A549 (cell line): ENCODE data around the gene CYGB. TPM values are rescaled to one million over a fixed set of nuclear protein-coding genes. Genes with fewer than 3 reads are reported as not detected.

Source experiments
- ATAC-seq, 2 experiments: fragments of 200-7000 bp in 1 of 2; fragments of >200 bp in 1 of 2; cut with Nextera tagmentation in 1 of 2; cut with Tn5 transposase in 1 of 2; 3 replicates each; pipeline versions ENCODE4 v1.8.0 to v1.9.1; 2018 to 2020; ENCODE audit warnings: mild to moderate bottlenecking in 1 of 2, moderate library complexity in 1 of 2
- CTCF ChIA-PET: fragments of 300-600 bp; sonication (Branson Sonifier 250); formaldehyde crosslinking; extraction: SDS; loops from one replicate; lab custom pipeline; 2021; ENCODE audit warnings: antibody characterized with exemption, inconsistent platforms; lab: Yijun Ruan, JAX
- POLR2A ChIA-PET: fragments of 350-600 bp; formaldehyde crosslinking; extraction: SDS; loops from one replicate; lab custom pipeline; 2021; ENCODE audit warnings: antibody characterized with exemption, inconsistent platforms; lab: Yijun Ruan, JAX
- DNase-seq, 2 experiments: peaks; one replicate each; pipeline versions ENCODE4 v3.0.0 to v3.0.0-alpha.2; 2011 to 2016; ENCODE audit warnings: low read depth in 1 of 2, low spot score in 1 of 2
- FAIRE-seq: peaks from 2 replicates; lab custom pipeline; 2011; peaks lifted over from hg19 to GRCh38; lab: Jason Lieb, UNC
- H3K27ac ChIP-seq, 2 experiments: fragments of >200 bp; sonication (Bioruptor Twin); formaldehyde crosslinking; 3 replicates each; pipeline ENCODE4 v1.5.1; 2016 to 2017
- H3K4me1 ChIP-seq: fragments of >200 bp; sonication (Bioruptor Twin); formaldehyde crosslinking; 3 replicates; pipeline ENCODE4 v1.6.1; 2016
- H3K4me2 ChIP-seq: fragments of >200 bp; sonication (Bioruptor Twin); formaldehyde crosslinking; 3 replicates; pipeline ENCODE4 v1.6.1; 2016
- H3K4me3 ChIP-seq: fragments of >200 bp; sonication (Bioruptor Twin); formaldehyde crosslinking; 3 replicates; pipeline ENCODE4 v1.5.1; 2016
- H3K9me3 ChIP-seq: fragments of >200 bp; sonication (Bioruptor Twin); formaldehyde crosslinking; 3 replicates; pipeline ENCODE4 v1.6.1; 2016
- CEBPB ChIP-seq, 2 experiments: fragments of >200 bp in 1 of 2; sonication (Bioruptor Twin) in 1 of 2; formaldehyde crosslinking in 1 of 2; IDR thresholded peaks; 2 replicates each; pipeline ENCODE4 v1.6.1; 2012 to 2016
- E2F6 ChIP-seq: IDR thresholded peaks from 2 replicates; pipeline ENCODE4 v1.6.1; 2012; ENCODE audit warnings: low read depth, borderline replicate concordance
- EP300 ChIP-seq, 2 experiments: fragments of >200 bp; sonication (Bioruptor Twin); formaldehyde crosslinking; IDR thresholded peaks; 2 replicates in 1 of 2; 3 replicates in 1 of 2; pipeline ENCODE4 v1.6.1; 2016 to 2017
- ESRRA ChIP-seq: fragments of 150-350 bp; IDR thresholded peaks from 2 replicates; pipeline ENCODE4 v1.6.1; 2014; ENCODE audit warnings: mild to moderate bottlenecking, low read length, borderline replicate concordance
- FOSB ChIP-seq: fragments of 250-450 bp; sonication (Bioruptor Pico); IDR thresholded peaks from 2 replicates; pipeline ENCODE4 v1.5.0; 2020; ENCODE audit warnings: mild to moderate bottlenecking, moderate library complexity
- FOXS1 ChIP-seq: fragments of 250-450 bp; sonication (Bioruptor Pico); IDR thresholded peaks from 2 replicates; pipeline ENCODE4 v1.5.0; 2020; ENCODE audit warnings: mild to moderate bottlenecking, moderate library complexity
- HDAC2 ChIP-seq: fragments of 200-600 bp; sonication (generic); IDR thresholded peaks from 2 replicates; pipeline ENCODE4 v1.6.1; 2016
- HOXA7 ChIP-seq: fragments of 250-450 bp; sonication (Bioruptor Pico); IDR thresholded peaks from 2 replicates; pipeline ENCODE4 v1.5.0; 2020; ENCODE audit warnings: mild to moderate bottlenecking, moderate library complexity
- HOXB5 ChIP-seq: fragments of 250-450 bp; sonication (Bioruptor Pico); IDR thresholded peaks from 2 replicates; pipeline ENCODE4 v1.5.0; 2020; ENCODE audit warnings: mild to moderate bottlenecking, moderate library complexity
- KDM5A ChIP-seq: fragments of 200-600 bp; sonication (generic); IDR thresholded peaks from 2 replicates; pipeline ENCODE4 v1.6.1; 2016; ENCODE audit warnings: antibody characterized with exemption, mild to moderate bottlenecking
- MAFK ChIP-seq: fragments of 450-650 bp; IDR thresholded peaks from 2 replicates; pipeline ENCODE4 v1.6.1; 2014; ENCODE audit not compliant: partially characterized antibody
- RAD21 ChIP-seq, 2 experiments: fragments of >200 bp in 1 of 2; sonication (Bioruptor Twin) in 1 of 2; formaldehyde crosslinking in 1 of 2; IDR thresholded peaks in 1 of 2; conservative IDR thresholded peaks in 1 of 2; 2 replicates in 1 of 2; 3 replicates in 1 of 2; pipeline ENCODE4 v1.6.1; 2012 to 2018; ENCODE audit warnings: inconsistent platforms in 1 of 2
- SMC3 ChIP-seq: fragments of >200 bp; sonication (Bioruptor Twin); formaldehyde crosslinking; IDR thresholded peaks from 3 replicates; pipeline ENCODE4 v1.6.1; 2018; ENCODE audit warnings: inconsistent platforms
- SREBF2 ChIP-seq: fragments of 450-650 bp; IDR thresholded peaks from 2 replicates; pipeline ENCODE4 v1.6.1; 2014; ENCODE audit warnings: mild to moderate bottlenecking, moderate library complexity
- TFCP2L1 ChIP-seq: fragments of 250-450 bp; sonication (Bioruptor Pico); IDR thresholded peaks from 2 replicates; pipeline ENCODE4 v1.5.0; 2021; ENCODE audit warnings: mild to moderate bottlenecking
- ZFP36 ChIP-seq: fragments of 450-650 bp; IDR thresholded peaks from 2 replicates; pipeline ENCODE4 v1.6.1; 2014; ENCODE audit warnings: borderline replicate concordance; ENCODE audit not compliant: partially characterized antibody
- ZNF302 ChIP-seq: fragments of 250-450 bp; sonication (Bioruptor Pico); IDR thresholded peaks from 2 replicates; pipeline ENCODE4 v1.9.0; 2021; ENCODE audit warnings: inconsistent platforms, mild to moderate bottlenecking, moderate library complexity
- ZSCAN20 ChIP-seq: fragments of 250-450 bp; sonication (Bioruptor Pico); IDR thresholded peaks from 2 replicates; pipeline ENCODE4 v1.8.0; 2022; ENCODE audit warnings: mild to moderate bottlenecking, moderate library complexity
- WGBS: methylation state at CpG from one replicate; pipeline ENCODE4 v1.1.6; 2017; ENCODE audit errors: missing lambda C conversion rate; 5-methylcytosine and 5-hydroxymethylcytosine counted together
- polyA plus RNA-seq, 4 experiments: library from polyadenylated mRNA; depleted of rRNA in 3 of 4; stranded (reverse); fragments of >200 nt; fragmentation: RNase III in 1 of 4; extraction: RNeasy Plus Mini Kit Qiagen cat#74134 plus additional on column Dnase treatment in 1 of 4; gene quantifications; 2 replicates in 3 of 4; 3 replicates in 1 of 4; pipeline ENCODE4 v1.2.3, GENCODE V29; 2011 to 2017
- TF ChIP-seq, protein P1 (sequence below): fragments of 150-350 bp; IDR thresholded peaks from 2 replicates; pipeline ENCODE4 v1.6.1; 2014; ENCODE audit warnings: low read depth, mild to moderate bottlenecking, low read length
- TF ChIP-seq, protein P2 (sequence below): fragments of 250-450 bp; sonication (Bioruptor Pico); IDR thresholded peaks from 2 replicates; pipeline ENCODE4 v1.5.0; 2021; ENCODE audit warnings: mild to moderate bottlenecking, moderate library complexity, borderline replicate concordance
- TF ChIP-seq, protein P3 (sequence below): fragments of 250-450 bp; sonication (Bioruptor Pico); IDR thresholded peaks from 2 replicates; pipeline ENCODE4 v1.5.0; 2020; ENCODE audit warnings: low read depth, mild to moderate bottlenecking, moderate library complexity
- TF ChIP-seq, protein P4 (sequence below): fragments of >200 bp; sonication (Bioruptor Twin); formaldehyde crosslinking; IDR thresholded peaks from 2 replicates; pipeline ENCODE4 v1.6.1; 2016

Gene CYGB
- polyA plus RNA-seq, 2 of the 4 experiments (the other 2 are of a cell fraction): 1.1 TPM

DNA sequence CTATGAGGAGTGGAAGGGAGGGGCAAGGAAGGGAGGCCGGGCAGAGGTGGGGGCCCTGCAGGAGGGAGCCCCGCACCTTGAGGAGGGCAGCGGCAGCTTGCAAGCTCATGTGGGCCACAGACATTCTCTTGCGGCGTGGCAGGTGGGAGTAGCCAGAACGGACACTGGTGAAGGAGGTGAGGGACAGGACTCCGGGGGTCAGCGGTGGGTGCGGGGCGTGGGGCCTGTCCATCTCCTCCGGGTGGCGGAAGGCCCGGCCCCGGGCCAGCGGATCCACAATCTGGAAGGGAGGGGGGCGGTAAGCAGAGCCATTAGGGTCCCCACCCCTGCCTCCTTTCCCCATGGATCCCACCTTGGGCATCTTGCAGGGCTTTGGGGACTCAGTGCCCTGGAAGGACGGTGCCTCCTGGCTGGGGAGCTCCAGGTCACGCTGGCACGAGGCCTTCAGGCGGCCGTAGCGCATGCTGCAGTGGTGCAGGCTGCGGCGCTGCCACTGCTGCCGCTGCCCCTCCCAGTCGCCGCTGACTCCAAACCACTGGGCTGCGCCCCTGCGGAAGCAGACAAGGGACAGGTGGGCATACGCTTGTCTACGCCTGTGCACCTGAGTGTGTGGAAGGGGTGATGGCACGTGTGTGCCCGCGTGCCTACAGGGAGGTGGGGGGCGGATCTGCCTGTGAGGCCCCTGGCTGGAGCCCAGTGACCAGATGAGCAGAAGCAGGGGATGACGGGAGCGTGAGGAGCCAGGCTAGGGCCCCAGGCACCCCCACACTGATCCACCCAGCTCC, 58.6 kb downstream of the CYGB start:
- Histone ChIP-seq H3K9me3 (no peaks in the 10 kb centered on the region), H3K4me1 (peaks cover 4% of the 10 kb centered on the region; the same call in 2 of the 3 replicates), H3K4me3 (no peak overlapping the region), H3K4me2 (no peak overlapping the region), H3K27ac (no peak overlapping the region)
- WGBS: 94% methylated on average over 32 of the region's 37 CpGs
- no peak for TF ChIP-seq TFCP2L1 (CRISPR knock-in tag)
- no peak for TF ChIP-seq ZNF302
- no peak for TF ChIP-seq ESRRA
- no peak for TF ChIP-seq FOSB
- TF ChIP-seq ZFP36: no peak
- no peak for TF ChIP-seq MAFK
- TF ChIP-seq, protein P1, sequence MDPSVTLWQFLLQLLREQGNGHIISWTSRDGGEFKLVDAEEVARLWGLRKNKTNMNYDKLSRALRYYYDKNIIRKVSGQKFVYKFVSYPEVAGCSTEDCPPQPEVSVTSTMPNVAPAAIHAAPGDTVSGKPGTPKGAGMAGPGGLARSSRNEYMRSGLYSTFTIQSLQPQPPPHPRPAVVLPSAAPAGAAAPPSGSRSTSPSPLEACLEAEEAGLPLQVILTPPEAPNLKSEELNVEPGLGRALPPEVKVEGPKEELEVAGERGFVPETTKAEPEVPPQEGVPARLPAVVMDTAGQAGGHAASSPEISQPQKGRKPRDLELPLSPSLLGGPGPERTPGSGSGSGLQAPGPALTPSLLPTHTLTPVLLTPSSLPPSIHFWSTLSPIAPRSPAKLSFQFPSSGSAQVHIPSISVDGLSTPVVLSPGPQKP: no peak
- no peak for TF ChIP-seq RAD21 (conservative IDR thresholded peaks at IDR 0.05 in 1 of 2, IDR thresholded peaks at IDR 0.05 in 1 of 2)
- TF ChIP-seq EP300 (IDR thresholded peaks at IDR 0.05): no peak
- TF ChIP-seq SMC3: no peak
- TF ChIP-seq, protein P2, sequence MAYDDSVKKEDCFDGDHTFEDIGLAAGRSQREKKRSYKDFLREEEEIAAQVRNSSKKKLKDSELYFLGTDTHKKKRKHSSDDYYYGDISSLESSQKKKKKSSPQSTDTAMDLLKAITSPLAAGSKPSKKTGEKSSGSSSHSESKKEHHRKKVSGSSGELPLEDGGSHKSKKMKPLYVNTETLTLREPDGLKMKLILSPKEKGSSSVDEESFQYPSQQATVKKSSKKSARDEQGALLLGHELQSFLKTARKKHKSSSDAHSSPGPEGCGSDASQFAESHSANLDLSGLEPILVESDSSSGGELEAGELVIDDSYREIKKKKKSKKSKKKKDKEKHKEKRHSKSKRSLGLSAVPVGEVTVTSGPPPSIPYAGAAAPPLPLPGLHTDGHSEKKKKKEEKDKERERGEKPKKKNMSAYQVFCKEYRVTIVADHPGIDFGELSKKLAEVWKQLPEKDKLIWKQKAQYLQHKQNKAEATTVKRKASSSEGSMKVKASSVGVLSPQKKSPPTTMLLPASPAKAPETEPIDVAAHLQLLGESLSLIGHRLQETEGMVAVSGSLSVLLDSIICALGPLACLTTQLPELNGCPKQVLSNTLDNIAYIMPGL (CRISPR knock-in tag): no peak
- TF ChIP-seq KDM5A: no peak
- no peak for DNase-seq
- POLR2A ChIA-PET: no interaction called here
- CTCF ChIA-PET: interaction anchor here (0.6 to 64.5 kb wide), 5 partner anchors 15 to 133 kb away, joined by 3 to 1994 read pairs (median 6); partner anchors contain the start of genes AANAT, RHBDF2 and UBE2O
- ATAC-seq: no peak
- no peak for FAIRE-seq

GRCh38 chr17:76478097-76478496, 59.4 kb downstream of the CYGB start:
- no peak overlapping the region for H3K27ac ChIP-seq
- DNase-seq: no peak
- no peak overlapping the region for H3K4me2 ChIP-seq
- ATAC-seq: no peak
- TF ChIP-seq E2F6: no peak
- TF ChIP-seq, protein P2 (CRISPR knock-in tag): no peak
- TF ChIP-seq, all 56 proteins: peak for 0
- POLR2A ChIA-PET: no interaction called here
- H3K4me1 ChIP-seq: no peaks in the 10 kb centered on the region
- no peak for FAIRE-seq
- WGBS: 93% methylated on average over 10 of the region's 10 CpGs
- no peaks in the 10 kb centered on the region for H3K9me3 ChIP-seq
- CTCF ChIA-PET: interaction anchor here (0.6 to 64.5 kb wide), 7 partner anchors 15 to 134 kb away, joined by 3 to 1994 read pairs (median 6); partner anchors contain the start of genes AANAT, RHBDF2, SPHK1 and UBE2O
- no peak overlapping the region for H3K4me3 ChIP-seq

- CTCF ChIA-PET: interaction anchor here (1.2 to 64.5 kb wide), 6 partner anchors 15 to 135 kb away, joined by 3 to 1994 read pairs (median 9); partner anchors contain the start of genes AANAT, RHBDF2, SPHK1 and UBE2O
Observed at GRCh38 chr17:76477576-76477975, 59.9 kb downstream of the CYGB start.

More at GRCh38 chr17:76477576-76477975, 59.9 kb downstream of the CYGB start:
- POLR2A ChIA-PET: no interaction called here
- WGBS: 93% methylated on average over 13 of the region's 15 CpGs
- Histone ChIP-seq H3K27ac (no peak overlapping the region), H3K4me3 (no peak overlapping the region), H3K4me1 (no peaks in the 10 kb centered on the region), H3K9me3 (no peaks in the 10 kb centered on the region), H3K4me2 (no peak overlapping the region)
- DNase-seq: no peak
- TF ChIP-seq TFCP2L1 (CRISPR knock-in tag): no peak
- TF ChIP-seq SREBF2: no peak
- no peak for TF ChIP-seq HOXB5 (CRISPR knock-in tag)
- no peak for TF ChIP-seq ZSCAN20 (CRISPR knock-in tag)
- no peak for TF ChIP-seq CEBPB (IDR thresholded peaks at IDR 0.05)
- TF ChIP-seq FOXS1 (CRISPR knock-in tag): no peak
- TF ChIP-seq, protein P3, sequence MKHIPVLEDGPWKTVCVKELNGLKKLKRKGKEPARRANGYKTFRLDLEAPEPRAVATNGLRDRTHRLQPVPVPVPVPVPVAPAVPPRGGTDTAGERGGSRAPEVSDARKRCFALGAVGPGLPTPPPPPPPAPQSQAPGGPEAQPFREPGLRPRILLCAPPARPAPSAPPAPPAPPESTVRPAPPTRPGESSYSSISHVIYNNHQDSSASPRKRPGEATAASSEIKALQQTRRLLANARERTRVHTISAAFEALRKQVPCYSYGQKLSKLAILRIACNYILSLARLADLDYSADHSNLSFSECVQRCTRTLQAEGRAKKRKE (CRISPR knock-in tag): no peak
- no peak for TF ChIP-seq HOXA7
- TF ChIP-seq FOSB: no peak
- TF ChIP-seq, protein P4, sequence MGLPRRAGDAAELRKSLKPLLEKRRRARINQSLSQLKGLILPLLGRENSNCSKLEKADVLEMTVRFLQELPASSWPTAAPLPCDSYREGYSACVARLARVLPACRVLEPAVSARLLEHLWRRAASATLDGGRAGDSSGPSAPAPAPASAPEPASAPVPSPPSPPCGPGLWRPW: no peak
- no peak for TF ChIP-seq ZNF302
- TF ChIP-seq HDAC2: no peak
- no peak for FAIRE-seq
- ATAC-seq: no peak
